GM15510 (cell line): ENCODE results near the gene NRGN.
A peak's percentile ranks its signal among the peaks of the same experiment; 100 is the strongest.

Experiments
- POLR2A ChIP-seq: IDR thresholded peaks from 3 replicates; pipeline ENCODE4 v1.6.1; 2011; ENCODE audit warnings: borderline replicate concordance; ENCODE audit not compliant: insufficient read length; ENCODE audit errors: extremely low read depth

The NRGN gene

DNA sequence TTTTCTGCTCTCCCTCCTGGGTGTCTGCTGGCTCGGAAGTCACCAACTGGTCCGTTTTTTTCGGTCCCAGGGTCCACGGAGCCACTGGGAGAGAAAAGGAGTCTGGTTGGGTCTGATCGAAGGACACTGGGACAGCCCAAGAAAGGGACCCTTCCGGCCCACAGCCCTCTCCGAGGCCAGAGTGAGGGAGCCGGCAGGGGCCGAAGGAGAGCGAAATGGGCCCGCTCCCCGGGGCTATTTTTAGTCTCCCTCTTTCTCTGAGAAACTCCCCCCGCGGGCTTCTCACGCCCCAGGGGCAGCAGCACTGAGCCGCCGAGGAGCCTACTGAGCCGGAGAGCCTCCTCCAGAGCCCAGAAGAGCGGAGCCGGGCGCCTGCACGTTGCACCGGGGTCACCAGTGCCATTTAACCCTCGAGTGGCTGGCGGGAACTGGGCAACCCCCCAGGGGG is 20.5 kb downstream of the NRGN start:
- peak; percentile 26 for TF ChIP-seq POLR2A

DNA sequence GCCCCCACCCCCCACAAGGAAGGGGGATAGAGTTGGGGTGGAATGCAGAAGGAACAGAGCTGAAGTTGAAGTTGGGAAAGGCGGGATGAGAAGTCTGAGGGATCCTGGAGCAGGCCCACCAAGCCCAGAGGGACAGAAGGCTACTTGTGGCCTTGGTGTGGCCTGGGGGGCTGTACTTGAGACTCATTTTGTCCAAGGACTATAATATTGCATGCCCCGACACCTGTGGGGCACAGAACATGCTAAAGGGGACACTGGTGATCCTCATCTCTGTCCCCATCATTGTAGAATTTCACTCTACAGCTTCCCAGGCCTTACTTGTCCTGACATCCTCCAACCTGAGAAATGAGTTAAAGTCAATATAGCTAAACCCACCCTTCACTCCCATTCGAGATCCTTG is 21.1 kb downstream of the NRGN start:
- TF ChIP-seq POLR2A, result no peak

DNA sequence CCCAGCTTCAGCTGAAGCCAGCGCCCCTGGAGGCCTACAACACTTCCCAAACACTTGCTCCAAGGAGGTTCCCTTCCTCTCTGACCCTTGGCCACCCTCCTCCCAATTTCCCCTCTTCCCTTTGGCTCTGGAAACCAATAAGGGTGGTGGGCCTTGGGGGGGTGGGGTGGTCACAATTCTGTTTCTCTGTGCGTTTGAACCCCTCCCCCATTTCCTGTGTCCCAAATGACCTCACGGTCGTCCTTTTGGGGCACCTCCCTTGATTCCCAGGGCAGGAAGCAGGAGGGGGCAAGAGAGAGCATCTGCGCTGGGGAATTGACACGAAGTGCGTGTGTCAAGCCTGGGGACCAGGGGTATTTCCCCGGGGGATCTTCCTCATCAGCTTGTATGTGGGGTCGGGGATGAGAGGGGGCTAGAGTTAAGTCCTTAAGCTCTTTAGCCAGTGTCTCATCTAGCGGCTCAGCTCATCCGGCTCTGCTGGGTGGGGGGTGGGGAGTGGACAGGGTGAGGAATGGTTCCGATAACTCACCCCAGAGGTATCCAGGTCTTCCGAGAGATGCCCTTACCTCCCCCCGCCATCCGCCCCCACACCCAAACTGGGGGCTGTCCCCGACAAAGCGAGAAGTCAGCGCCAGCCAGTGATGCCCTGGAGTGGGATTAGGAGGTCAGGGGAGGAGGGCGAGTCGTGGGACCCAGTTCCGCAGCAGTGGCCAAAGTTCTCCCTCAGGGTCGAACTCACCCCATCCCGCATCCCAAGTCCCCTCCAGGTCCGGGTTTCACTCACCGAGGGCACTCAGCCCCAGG is 21.8 kb downstream of the NRGN start:
- no peak for TF ChIP-seq POLR2A

DNA sequence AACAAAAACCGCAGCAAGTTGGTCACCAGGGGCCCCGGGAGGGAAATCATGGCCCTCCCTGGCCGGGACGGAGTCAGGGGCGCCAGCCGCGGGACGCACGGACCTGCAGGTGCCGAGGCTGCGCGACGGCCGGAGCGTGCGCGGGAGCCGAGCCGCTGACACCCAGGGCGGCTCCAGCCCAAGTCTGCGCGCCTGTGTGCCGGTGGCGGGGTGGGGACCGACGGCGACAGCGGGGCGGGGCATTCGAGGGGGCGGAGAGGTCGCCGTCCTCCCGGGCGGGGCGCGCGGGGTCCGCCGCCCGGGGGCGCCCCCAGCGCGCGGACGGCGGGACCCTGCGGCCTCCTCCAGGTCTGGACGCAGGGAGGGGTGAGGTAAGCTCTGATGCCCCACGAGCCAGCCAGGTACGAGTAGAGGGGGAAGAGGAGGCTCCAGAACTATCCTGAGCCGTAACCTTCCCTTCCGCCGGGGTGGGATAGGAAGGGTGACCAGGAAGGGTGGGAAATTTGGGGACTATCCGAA is 22.4 kb downstream of the NRGN start, which contains the start of gene ESAM:
Gene ESAM (minus strand): TSS at position 186 of the 519 bp plus-strand sequence. CDS start 136 bp downstream, at position 50.
- TF ChIP-seq POLR2A, result peak; percentile 86

DNA sequence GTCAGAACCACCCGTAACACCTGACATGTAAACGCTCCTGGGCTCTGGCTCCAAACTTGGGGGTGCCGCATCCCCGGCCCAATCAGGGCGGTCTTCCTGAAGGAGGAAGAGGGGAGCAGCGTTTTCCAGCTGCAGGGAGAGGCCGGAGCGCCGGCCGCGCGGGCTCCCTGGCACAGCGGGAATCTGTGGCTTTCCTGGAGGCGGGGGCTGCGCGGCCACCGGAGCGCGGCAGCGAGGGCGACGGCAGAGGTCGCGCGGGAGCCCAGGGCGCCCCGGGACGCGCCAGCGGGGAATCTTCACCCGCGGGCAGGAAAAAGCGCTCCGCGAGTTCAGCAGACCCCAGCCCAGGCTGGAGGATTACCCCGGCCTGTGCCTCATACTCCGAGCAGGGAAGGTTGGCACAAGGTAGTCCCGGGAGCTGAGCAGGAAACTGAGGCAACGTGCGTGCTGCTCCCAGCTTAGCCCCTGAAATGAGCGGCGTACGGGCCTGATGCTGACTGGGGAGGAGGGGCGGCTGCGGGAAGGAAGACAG is 22.9 kb downstream of the NRGN start:
- TF ChIP-seq POLR2A, result no peak

DNA sequence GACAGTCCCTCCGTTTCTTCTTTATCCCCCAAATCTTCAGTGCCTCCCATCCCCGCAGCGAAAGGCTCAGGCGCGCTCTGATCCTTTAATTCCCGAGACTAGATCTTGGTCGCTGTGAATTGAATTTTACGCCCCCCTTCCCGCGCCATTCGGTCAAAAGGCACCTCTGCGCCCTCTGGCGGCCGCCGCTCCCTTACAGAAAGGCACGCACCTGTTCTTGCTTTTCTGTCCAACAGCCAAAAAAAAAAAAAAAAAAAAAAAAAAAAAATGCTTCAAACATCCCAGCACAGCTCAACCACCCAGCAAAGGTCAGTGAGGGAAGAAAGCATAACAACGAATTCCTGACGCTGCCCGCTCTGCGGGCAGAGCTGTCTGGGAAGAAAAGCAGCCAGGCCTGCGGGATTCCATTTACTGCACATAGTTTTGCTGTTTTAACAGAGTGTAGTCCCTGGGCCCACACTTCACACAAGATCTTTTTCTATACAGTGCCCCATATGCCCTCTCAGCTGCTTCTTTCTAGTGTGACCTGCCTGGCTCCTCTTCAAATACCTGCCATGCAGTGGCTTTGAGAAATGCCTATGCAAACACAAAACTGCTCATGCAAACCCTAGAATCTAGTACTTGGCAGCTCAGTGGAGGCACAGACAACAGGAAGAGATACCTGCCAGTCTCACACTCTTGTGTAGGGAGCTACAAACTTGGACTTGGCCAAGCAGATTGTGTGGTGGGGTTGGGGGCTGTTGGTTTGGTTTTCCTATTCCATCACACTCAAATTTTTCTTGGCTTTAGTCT is 23.6 kb downstream of the NRGN start:
- TF ChIP-seq POLR2A, result no peak

DNA sequence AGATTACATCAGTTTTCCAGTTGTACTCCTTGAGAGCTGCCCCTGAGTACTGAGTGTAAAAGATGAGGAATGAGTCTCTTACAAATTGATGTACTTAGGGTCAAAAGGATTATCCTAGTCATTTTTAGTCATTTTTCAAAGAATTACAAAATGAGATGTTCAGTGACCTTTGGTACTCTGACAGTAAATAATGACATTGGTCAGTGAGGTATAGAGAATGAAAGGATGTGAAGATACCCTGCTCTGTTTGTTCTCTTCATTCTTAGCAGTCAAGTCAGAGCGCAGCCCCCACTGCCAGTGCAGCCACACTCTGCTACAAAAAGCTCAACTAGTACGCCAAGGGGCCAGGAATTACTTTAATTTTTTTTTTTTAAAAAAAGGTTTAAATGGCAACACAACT is 26.4 kb downstream of the NRGN start:
- no peak for TF ChIP-seq POLR2A

DNA sequence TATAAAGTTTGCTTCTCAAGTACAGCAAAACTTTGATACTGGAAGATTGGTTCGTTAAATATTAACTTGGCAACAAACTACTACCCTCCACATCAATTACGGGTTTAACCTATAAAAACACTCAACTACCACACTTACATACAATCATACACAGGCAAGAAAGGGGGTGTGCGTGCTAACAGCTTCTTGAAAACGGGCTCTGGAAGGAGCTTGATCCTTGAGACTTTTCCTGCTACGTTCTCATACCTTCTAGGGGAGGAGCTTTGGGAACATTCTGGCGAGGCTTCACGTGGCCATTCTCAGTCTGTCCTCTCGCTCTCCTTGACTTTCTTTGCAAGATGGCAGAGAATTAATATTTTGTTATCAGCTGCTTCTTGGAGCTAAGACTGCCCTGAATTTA is 29.2 kb downstream of the NRGN start:
- TF ChIP-seq POLR2A, result no peak

DNA sequence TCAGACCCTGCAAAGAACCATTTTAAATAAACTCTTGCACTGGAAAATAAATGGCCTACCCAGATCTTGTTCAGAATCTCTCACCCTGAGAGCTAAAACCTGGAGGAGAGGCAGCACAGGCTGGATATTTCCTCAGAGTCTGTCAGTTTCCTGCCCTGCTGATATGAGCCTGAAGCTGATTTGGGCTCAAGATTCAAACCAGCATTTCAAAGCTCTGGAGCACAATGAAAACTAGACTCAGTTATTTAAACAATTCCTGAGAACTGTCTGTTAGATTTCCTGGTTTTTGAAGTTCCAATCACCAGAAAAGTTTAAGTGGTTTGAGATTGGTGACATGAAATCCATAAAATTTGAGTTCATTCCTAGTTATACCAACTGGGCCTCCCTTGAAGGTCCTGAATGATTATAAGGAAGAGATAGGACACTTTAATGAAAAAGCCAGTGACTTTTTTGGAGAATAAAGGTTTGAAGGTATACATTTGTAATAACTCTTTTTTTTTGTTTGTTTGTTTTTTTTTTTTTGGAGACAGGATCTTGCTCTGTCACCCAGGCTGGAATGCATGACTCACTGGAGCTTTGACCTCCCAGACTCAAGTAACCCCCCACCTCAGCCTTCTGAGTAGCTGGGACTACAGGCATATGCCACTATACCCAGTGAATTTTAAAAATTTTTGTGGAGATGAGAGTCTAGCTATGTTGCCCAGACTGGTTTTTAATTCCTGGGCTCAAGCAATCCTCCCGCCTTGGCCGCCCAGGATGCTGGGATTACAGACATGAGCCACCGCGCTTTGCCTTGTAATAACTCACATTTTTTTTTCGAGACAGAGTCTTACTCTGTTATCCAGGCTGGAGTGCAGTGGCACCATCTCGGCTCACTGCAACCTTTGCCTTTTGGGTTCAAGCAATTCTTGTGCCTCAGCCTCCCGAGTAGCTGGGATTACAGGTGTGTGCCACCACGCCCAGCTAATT is 30.3 kb downstream of the NRGN start:
- TF ChIP-seq POLR2A, result no peak

DNA sequence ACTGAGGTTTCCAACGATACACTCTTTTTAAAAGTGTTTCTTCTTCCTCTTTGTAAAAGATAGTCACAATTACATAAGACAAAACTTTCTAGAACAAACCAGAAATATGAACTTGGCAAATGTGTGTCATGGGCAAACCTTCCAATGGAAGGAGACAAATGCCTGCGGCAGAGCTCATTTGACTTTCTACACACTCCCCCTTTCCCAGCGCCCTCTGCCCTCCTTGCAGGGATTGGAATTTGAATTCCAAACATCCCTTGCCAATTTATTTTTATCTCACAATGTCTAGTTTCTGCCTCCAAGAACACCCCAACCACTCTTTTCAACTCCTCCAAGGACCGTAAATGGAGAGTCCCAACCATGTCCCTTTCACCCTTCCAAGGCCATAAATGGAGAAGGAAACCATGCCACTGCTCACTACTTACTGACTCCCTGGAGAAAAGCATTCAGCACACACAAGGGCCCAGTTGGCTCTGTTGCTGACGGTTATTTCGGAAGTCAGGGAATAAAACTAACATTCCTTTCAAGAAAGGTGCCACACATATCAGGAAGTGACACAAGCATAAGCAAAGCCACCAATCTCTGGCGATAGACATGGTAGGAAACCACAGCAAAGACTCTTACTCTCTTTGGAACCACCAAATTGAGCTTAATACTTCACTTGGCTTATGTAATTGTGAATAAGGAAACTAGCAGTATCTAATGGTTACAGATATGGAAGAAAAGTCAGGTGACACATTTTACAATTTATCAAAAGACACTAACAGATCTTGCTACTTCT is 37.3 kb downstream of the NRGN start:
- TF ChIP-seq POLR2A, result no peak

DNA sequence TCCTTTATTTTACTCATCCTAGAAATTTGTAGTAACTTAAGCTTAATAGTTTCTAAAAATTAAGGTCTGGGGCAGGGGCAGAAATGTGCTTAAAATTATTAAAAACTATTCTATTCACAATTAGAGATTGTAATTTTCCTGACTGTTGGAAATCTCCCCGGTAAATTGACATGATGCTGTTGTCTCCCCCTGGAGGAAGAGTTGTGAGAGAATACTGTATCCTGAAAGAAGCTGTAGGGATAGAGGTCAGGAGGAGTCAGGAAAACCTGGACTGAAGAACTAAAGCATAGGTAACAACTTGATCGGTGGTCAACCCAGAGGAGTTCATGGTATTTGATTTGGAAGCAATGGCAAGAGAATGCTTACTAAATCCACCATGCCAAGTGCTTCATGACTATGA is 38.5 kb downstream of the NRGN start:
- TF ChIP-seq POLR2A, result no peak

DNA sequence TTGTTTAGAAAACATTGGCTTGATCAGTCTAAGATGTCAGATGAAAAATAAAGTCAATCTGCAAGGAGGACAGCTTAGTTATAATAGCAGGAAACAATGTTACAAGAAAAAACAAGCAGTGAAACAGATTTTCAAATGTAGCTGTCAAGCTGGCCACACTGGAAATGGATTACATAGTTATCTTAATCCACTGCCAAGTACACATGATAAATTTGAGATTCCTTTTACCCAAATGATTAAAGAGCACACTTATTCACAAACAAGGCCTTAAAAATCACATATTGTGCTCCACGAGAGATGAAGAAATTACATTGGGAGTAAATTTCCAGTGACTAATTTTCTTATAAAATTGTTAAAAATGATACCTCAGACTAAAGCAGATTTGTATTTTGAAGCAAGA is 39.8 kb downstream of the NRGN start:
- TF ChIP-seq POLR2A, result no peak

DNA sequence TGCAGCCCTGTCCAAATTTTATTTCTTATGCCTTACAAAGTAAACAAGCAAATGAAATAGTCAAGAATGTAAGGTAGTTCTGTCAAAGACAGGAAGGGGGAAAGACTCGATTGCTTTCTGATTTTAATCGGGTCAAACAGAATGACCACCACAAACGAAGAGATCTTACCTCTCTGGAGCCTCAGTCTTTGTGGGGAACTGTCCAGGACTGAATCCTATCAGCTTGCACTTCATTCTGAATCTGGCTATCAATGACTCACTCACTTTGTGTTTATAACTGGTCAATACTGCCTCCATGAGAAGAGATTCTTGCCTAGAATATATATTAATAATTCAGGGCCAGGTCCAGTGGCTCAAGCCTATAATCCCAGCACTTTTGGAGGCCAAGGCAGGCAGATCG is 43.3 kb downstream of the NRGN start:
- no peak for TF ChIP-seq POLR2A
